ENCODE data around the gene TMEM51. TPM values are rescaled to one million over a fixed set of nuclear protein-coding genes. Genes with fewer than 3 reads are reported as not detected.

Gene TMEM51
- total and polyA plus RNA-seq, 9 donors, result 5.0 to 12.1 (median 8.0) TPM

- H3K4me3 ChIP-seq (ENCODE audit: low read length), result no peak overlapping the region
- peaks cover 4% of the 10 kb centered on the region for H3K27me3 ChIP-seq (ENCODE audit: control insufficient read depth, insufficient read depth, low read length)
- H3K9me3 ChIP-seq (replicated peaks; ENCODE audit: control insufficient read depth, low read depth, low read length), result no peaks in the 10 kb centered on the region
- DNase-seq, result no peak
- WGBS (ENCODE audit: insufficient coverage), result 85% methylated on average over 4 of the region's 4 CpGs
- H3K27ac ChIP-seq (ENCODE audit: low read length), result no peak overlapping the region
- H3K36me3 ChIP-seq (ENCODE audit: control insufficient read depth, insufficient read depth, low read length), result no peaks in the 10 kb centered on the region
- no peaks in the 10 kb centered on the region for H3K4me1 ChIP-seq (ENCODE audit: control insufficient read depth, insufficient read depth, low read length)
Measured at GRCh38 chr1:15255582-15256149, 102.1 kb downstream of the TMEM51 start.

- no peak for DNase-seq
- no CpG with 5 or more reads among the region's 3 CpGs for WGBS (ENCODE audit: insufficient coverage)
- Histone ChIP-seq H3K36me3 (ENCODE audit: control insufficient read depth, insufficient read depth, low read length) (no peaks in the 10 kb centered on the region), H3K4me1 (ENCODE audit: control insufficient read depth, insufficient read depth, low read length) (no peaks in the 10 kb centered on the region), H3K4me3 (ENCODE audit: low read length) (no peak overlapping the region), H3K27ac (ENCODE audit: low read length) (no peak overlapping the region), H3K27me3 (ENCODE audit: control insufficient read depth, insufficient read depth, low read length) (peaks cover 4% of the 10 kb centered on the region), H3K9me3 (replicated peaks; ENCODE audit: control insufficient read depth, low read depth, low read length) (no peaks in the 10 kb centered on the region)
Measured at GRCh38 chr1:15256584-15256983, 103.0 kb downstream of the TMEM51 start.

- DNase-seq, result no peak
- H3K4me1 ChIP-seq (ENCODE audit: control insufficient read depth, insufficient read depth, low read length), result no peaks in the 10 kb centered on the region
- H3K27ac ChIP-seq (ENCODE audit: low read length), result no peak overlapping the region
- H3K27me3 ChIP-seq (ENCODE audit: control insufficient read depth, insufficient read depth, low read length), result no peaks in the 10 kb centered on the region
- no peak overlapping the region for H3K4me3 ChIP-seq (ENCODE audit: low read length)
- no peaks in the 10 kb centered on the region for H3K36me3 ChIP-seq (ENCODE audit: control insufficient read depth, insufficient read depth, low read length)
- no peaks in the 10 kb centered on the region for H3K9me3 ChIP-seq (replicated peaks; ENCODE audit: control insufficient read depth, low read depth, low read length)
- 74% methylated on average over 10 of the region's 14 CpGs for WGBS (ENCODE audit: insufficient coverage)
Measured at GRCh38 chr1:15257309-15257708, 103.8 kb downstream of the TMEM51 start.

- no peak overlapping the region for H3K4me3 ChIP-seq (ENCODE audit: low read length)
- H3K27ac ChIP-seq (ENCODE audit: low read length), result no peak overlapping the region
- 79% methylated on average over 5 of the region's 13 CpGs for WGBS (ENCODE audit: insufficient coverage)
- no peaks in the 10 kb centered on the region for H3K27me3 ChIP-seq (ENCODE audit: control insufficient read depth, insufficient read depth, low read length)
- H3K36me3 ChIP-seq (ENCODE audit: control insufficient read depth, insufficient read depth, low read length), result no peaks in the 10 kb centered on the region
- H3K4me1 ChIP-seq (ENCODE audit: control insufficient read depth, insufficient read depth, low read length), result no peaks in the 10 kb centered on the region
- peak; percentile 67 for DNase-seq
- H3K9me3 ChIP-seq (replicated peaks; ENCODE audit: control insufficient read depth, low read depth, low read length), result no peaks in the 10 kb centered on the region
Measured at GRCh38 chr1:15258833-15259621, 105.5 kb downstream of the TMEM51 start.

- H3K27me3 ChIP-seq (ENCODE audit: control insufficient read depth, insufficient read depth, low read length), result no peaks in the 10 kb centered on the region
- no peak overlapping the region for H3K27ac ChIP-seq (ENCODE audit: low read length)
- no peak overlapping the region for H3K4me3 ChIP-seq (ENCODE audit: low read length)
- no peaks in the 10 kb centered on the region for H3K4me1 ChIP-seq (ENCODE audit: control insufficient read depth, insufficient read depth, low read length)
- WGBS (ENCODE audit: insufficient coverage), result 80% methylated on average over 8 of the region's 9 CpGs
- no peak for DNase-seq
- H3K36me3 ChIP-seq (ENCODE audit: control insufficient read depth, insufficient read depth, low read length), result no peaks in the 10 kb centered on the region
- peaks cover 2% of the 10 kb centered on the region for H3K9me3 ChIP-seq (replicated peaks; ENCODE audit: control insufficient read depth, low read depth, low read length)
Measured at GRCh38 chr1:15259622-15260007, 106.1 kb downstream of the TMEM51 start.

- H3K9me3 ChIP-seq (replicated peaks; ENCODE audit: control insufficient read depth, low read depth, low read length), result peaks cover 4% of the 10 kb centered on the region
- no peak overlapping the region for H3K4me3 ChIP-seq (ENCODE audit: low read length)
- no peaks in the 10 kb centered on the region for H3K27me3 ChIP-seq (ENCODE audit: control insufficient read depth, insufficient read depth, low read length)
- 66% methylated on average over 10 of the region's 12 CpGs for WGBS (ENCODE audit: insufficient coverage)
- no peak overlapping the region for H3K27ac ChIP-seq (ENCODE audit: low read length)
- H3K36me3 ChIP-seq (ENCODE audit: control insufficient read depth, insufficient read depth, low read length), result no peaks in the 10 kb centered on the region
- DNase-seq, result no peak
- H3K4me1 ChIP-seq (ENCODE audit: control insufficient read depth, insufficient read depth, low read length), result no peaks in the 10 kb centered on the region
Measured at GRCh38 chr1:15260418-15261154, 107.0 kb downstream of the TMEM51 start.

- H3K9me3 ChIP-seq (replicated peaks; ENCODE audit: control insufficient read depth, low read depth, low read length), result peaks cover 6% of the 10 kb centered on the region
- H3K36me3 ChIP-seq (ENCODE audit: control insufficient read depth, insufficient read depth, low read length), result no peaks in the 10 kb centered on the region
- H3K27ac ChIP-seq (ENCODE audit: low read length), result peak overlapping the region; percentile 51
- H3K4me3 ChIP-seq (ENCODE audit: low read length), result no peak overlapping the region
- no peaks in the 10 kb centered on the region for H3K27me3 ChIP-seq (ENCODE audit: control insufficient read depth, insufficient read depth, low read length)
- DNase-seq, result peak; percentile 68
- WGBS (ENCODE audit: insufficient coverage), result 59% methylated on average over 16 of the region's 20 CpGs
- H3K4me1 ChIP-seq (ENCODE audit: control insufficient read depth, insufficient read depth, low read length), result no peaks in the 10 kb centered on the region
Measured at GRCh38 chr1:15261155-15262002, 107.8 kb downstream of the TMEM51 start.

- Histone ChIP-seq H3K9me3 (replicated peaks; ENCODE audit: control insufficient read depth, low read depth, low read length) (peaks cover 6% of the 10 kb centered on the region), H3K27me3 (ENCODE audit: control insufficient read depth, insufficient read depth, low read length) (no peaks in the 10 kb centered on the region), H3K36me3 (ENCODE audit: control insufficient read depth, insufficient read depth, low read length) (no peaks in the 10 kb centered on the region), H3K4me3 (ENCODE audit: low read length) (no peak overlapping the region), H3K4me1 (ENCODE audit: control insufficient read depth, insufficient read depth, low read length) (no peaks in the 10 kb centered on the region), H3K27ac (ENCODE audit: low read length) (no peak overlapping the region)
- no peak for DNase-seq
- WGBS (ENCODE audit: insufficient coverage), result no CpG with 5 or more reads among the region's 2 CpGs
Measured at GRCh38 chr1:15262003-15262377, 108.4 kb downstream of the TMEM51 start.

GRCh38 chr1:15262706-15263105 lies 109.2 kb downstream of the TMEM51 start:
- H3K36me3 ChIP-seq (ENCODE audit: control insufficient read depth, insufficient read depth, low read length), result no peaks in the 10 kb centered on the region
- H3K4me1 ChIP-seq (ENCODE audit: control insufficient read depth, insufficient read depth, low read length), result no peaks in the 10 kb centered on the region
- no peaks in the 10 kb centered on the region for H3K27me3 ChIP-seq (ENCODE audit: control insufficient read depth, insufficient read depth, low read length)
- H3K4me3 ChIP-seq (ENCODE audit: low read length), result no peak overlapping the region
- WGBS (ENCODE audit: insufficient coverage), result no CpG with 5 or more reads among the region's 5 CpGs
- no peak overlapping the region for H3K27ac ChIP-seq (ENCODE audit: low read length)
- peaks cover 6% of the 10 kb centered on the region for H3K9me3 ChIP-seq (replicated peaks; ENCODE audit: control insufficient read depth, low read depth, low read length)
- peak; percentile 24 for DNase-seq

- no CpG with 5 or more reads among the region's 2 CpGs for WGBS (ENCODE audit: insufficient coverage)
- Histone ChIP-seq H3K4me1 (ENCODE audit: control insufficient read depth, insufficient read depth, low read length) (no peaks in the 10 kb centered on the region), H3K27me3 (ENCODE audit: control insufficient read depth, insufficient read depth, low read length) (no peaks in the 10 kb centered on the region), H3K36me3 (ENCODE audit: control insufficient read depth, insufficient read depth, low read length) (no peaks in the 10 kb centered on the region), H3K9me3 (replicated peaks; ENCODE audit: control insufficient read depth, low read depth, low read length) (peaks cover 6% of the 10 kb centered on the region), H3K27ac (ENCODE audit: low read length) (no peak overlapping the region), H3K4me3 (ENCODE audit: low read length) (no peak overlapping the region)
- no peak for DNase-seq
Measured at GRCh38 chr1:15264769-15265168, 111.2 kb downstream of the TMEM51 start.

Data from muscle of leg (tissue), 11 donors.